ENCODE data around the gene GPR142.

The GPR142 gene

GRCh38 chr17:74392848-74393247 lies 25.5 kb downstream of the GPR142 start:
- CTCF ChIA-PET = interaction anchor here (1.2 to 5.0 kb wide), 6 partner anchors 13 to 101 kb away, joined by 3 to 34 read pairs (median 19); partner anchors contain the start of gene GPR142
- H3K36me3 ChIP-seq (ENCODE audit: control insufficient read depth in 2 of 2, insufficient read depth in 1 of 2, low read length in 2 of 2) = no peaks in the 10 kb centered on the region
- no peak for TF ChIP-seq ZBTB10 (tag by site-specific recombination; IDR thresholded peaks at IDR 0.05)
- no peak for TF ChIP-seq GLI2 (tag by site-specific recombination; IDR thresholded peaks at IDR 0.05; ENCODE audit: borderline replicate concordance, low read depth)
- no peak for TF ChIP-seq ZNF133 (tag by site-specific recombination; IDR thresholded peaks at IDR 0.05)
- no peak for TF ChIP-seq ZNF664 (tag by site-specific recombination; IDR thresholded peaks at IDR 0.05)
- POLR2A ChIA-PET = interaction anchor here (0.8 kb wide), 1 partner anchor 37 kb away, joined by 3 read pairs; no protein-coding TSS in a partner anchor
- no peak overlapping the region for H3K4me3 ChIP-seq (ENCODE audit: low read depth, low read length)
- H3K9me3 ChIP-seq (ENCODE audit: control insufficient read depth, insufficient read depth, low read depth, low read length) = no peaks in the 10 kb centered on the region
- H3K4me1 ChIP-seq (ENCODE audit: control insufficient read depth, insufficient read depth, low read length) = no peaks in the 10 kb centered on the region
- H3K27ac ChIP-seq (ENCODE audit: extremely low read depth, low read depth, low read length) = no peak overlapping the region

GRCh38 chr17:74393346-74393942 lies 26.1 kb downstream of the GPR142 start:
- H3K4me1 ChIP-seq (ENCODE audit: control insufficient read depth, insufficient read depth, low read length) = no peaks in the 10 kb centered on the region
- no peak overlapping the region for H3K27ac ChIP-seq (ENCODE audit: extremely low read depth, low read depth, low read length)
- H3K9me3 ChIP-seq (ENCODE audit: control insufficient read depth, insufficient read depth, low read depth, low read length) = no peaks in the 10 kb centered on the region
- ChIA-PET CTCF (interaction anchor here (1.2 to 5.0 kb wide), 6 partner anchors 14 to 100 kb away, joined by 3 to 34 read pairs (median 19); partner anchors contain the start of gene GPR142), POLR2A (interaction anchor here (0.8 to 0.9 kb wide), 2 partner anchors 37 to 51 kb away, joined by 3 read pairs; no protein-coding TSS in a partner anchor)
- TF ChIP-seq GLIS1 (tag by site-specific recombination; IDR thresholded peaks at IDR 0.05) (peak; percentile 69), HIC1 (tag by site-specific recombination; IDR thresholded peaks at IDR 0.05) (no peak), TRIM28 (IDR thresholded peaks at IDR 0.05; ENCODE audit: borderline replicate concordance, low read length) (no peak), ZNF341 (tag by site-specific recombination; IDR thresholded peaks at IDR 0.05; ENCODE audit: low read depth) (peak; percentile 35; the same call in 1 of the 2 replicates)
- H3K36me3 ChIP-seq (ENCODE audit: control insufficient read depth in 2 of 2, insufficient read depth in 1 of 2, low read length in 2 of 2) = no peaks in the 10 kb centered on the region
- no peak overlapping the region for H3K4me3 ChIP-seq (ENCODE audit: low read depth, low read length)

- Histone ChIP-seq H3K27ac (ENCODE audit: extremely low read depth, low read depth, low read length) (no peak overlapping the region), H3K9me3 (ENCODE audit: control insufficient read depth, insufficient read depth, low read depth, low read length) (no peaks in the 10 kb centered on the region), H3K4me1 (ENCODE audit: control insufficient read depth, insufficient read depth, low read length) (no peaks in the 10 kb centered on the region), H3K4me3 (ENCODE audit: low read depth, low read length) (no peak overlapping the region), H3K36me3 (ENCODE audit: control insufficient read depth in 2 of 2, insufficient read depth in 1 of 2, low read length in 2 of 2) (no peaks in the 10 kb centered on the region)
- CTCF ChIA-PET = interaction anchor here (0.6 to 5.0 kb wide), 5 partner anchors 15 to 179 kb away, joined by 3 to 34 read pairs (median 18); partner anchors contain the start of gene GPR142
- POLR2A ChIA-PET = interaction anchor here (0.9 kb wide), 1 partner anchor 50 kb away, joined by 3 read pairs; no protein-coding TSS in a partner anchor
- no peak for TF ChIP-seq ZNF324 (tag by site-specific recombination; IDR thresholded peaks at IDR 0.05)
- no peak for TF ChIP-seq FEZF1 (tag by site-specific recombination; IDR thresholded peaks at IDR 0.05)
- TF ChIP-seq ZNF639 (tag by site-specific recombination; IDR thresholded peaks at IDR 0.05) = no peak
- TF ChIP-seq ATF2 (tag by site-specific recombination; IDR thresholded peaks at IDR 0.05; ENCODE audit: low read depth) = no peak
- no peak for TF ChIP-seq KLF8 (tag by site-specific recombination; IDR thresholded peaks at IDR 0.05)
- no peak for TF ChIP-seq SALL2 (tag by site-specific recombination; IDR thresholded peaks at IDR 0.05; ENCODE audit: borderline replicate concordance)
- TF ChIP-seq SP7 (tag by site-specific recombination; IDR thresholded peaks at IDR 0.05) = no peak
- no peak for TF ChIP-seq ZNF398 (tag by site-specific recombination; IDR thresholded peaks at IDR 0.05)
- TF ChIP-seq ZNF792 (tag by site-specific recombination; IDR thresholded peaks at IDR 0.05) = no peak
- TF ChIP-seq ZNF548 (tag by site-specific recombination; IDR thresholded peaks at IDR 0.05) = no peak
Observed at GRCh38 chr17:74394275-74394950, 27.1 kb downstream of the GPR142 start.
